MM.1S (cell line): ENCODE data around the gene PGRMC2.
"Not testable (repeated sequence)": the region's sequence is repeated elsewhere in the genome, so short reads cannot be mapped to it uniquely, and the experiment has no call there.

ENCODE experiments used
- EZH2 ChIP-seq: fragments of 300-600 bp; sonication (generic); optimal IDR thresholded peaks from 2 replicates; pipeline ENCODE3; 2017; ENCODE audit warnings: low read depth, mild to moderate bottlenecking, antibody characterized with exemption, low read length, mixed read lengths
- TF ChIP-seq, protein P1 (sequence below): fragments of 300-600 bp; sonication (generic); IDR thresholded peaks from 2 replicates; pipeline ENCODE4 v1.5.1; 2016; ENCODE audit warnings: antibody characterized with exemption, low read length, mixed read lengths

DNA sequence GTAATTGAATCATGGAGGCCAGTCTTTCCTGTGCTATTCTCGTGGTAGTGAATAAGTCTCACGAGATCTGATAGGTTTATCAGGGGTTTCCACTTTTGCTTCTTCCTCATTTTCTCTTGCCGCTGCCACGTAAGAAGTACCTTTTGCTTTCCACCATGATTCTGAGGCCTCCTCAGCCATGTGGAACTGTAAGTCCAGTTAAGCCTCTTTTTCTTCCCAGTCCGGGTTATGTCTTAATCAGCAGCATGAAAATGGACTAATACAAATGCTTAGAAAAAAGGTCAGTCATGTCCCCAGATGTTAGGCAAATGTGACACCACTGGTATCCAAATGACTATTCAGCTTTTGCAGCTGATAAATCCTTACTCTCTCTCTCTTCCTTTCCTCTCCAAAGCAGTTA lies 42.2 kb downstream of the PGRMC2 start:
- TF ChIP-seq, protein P1, sequence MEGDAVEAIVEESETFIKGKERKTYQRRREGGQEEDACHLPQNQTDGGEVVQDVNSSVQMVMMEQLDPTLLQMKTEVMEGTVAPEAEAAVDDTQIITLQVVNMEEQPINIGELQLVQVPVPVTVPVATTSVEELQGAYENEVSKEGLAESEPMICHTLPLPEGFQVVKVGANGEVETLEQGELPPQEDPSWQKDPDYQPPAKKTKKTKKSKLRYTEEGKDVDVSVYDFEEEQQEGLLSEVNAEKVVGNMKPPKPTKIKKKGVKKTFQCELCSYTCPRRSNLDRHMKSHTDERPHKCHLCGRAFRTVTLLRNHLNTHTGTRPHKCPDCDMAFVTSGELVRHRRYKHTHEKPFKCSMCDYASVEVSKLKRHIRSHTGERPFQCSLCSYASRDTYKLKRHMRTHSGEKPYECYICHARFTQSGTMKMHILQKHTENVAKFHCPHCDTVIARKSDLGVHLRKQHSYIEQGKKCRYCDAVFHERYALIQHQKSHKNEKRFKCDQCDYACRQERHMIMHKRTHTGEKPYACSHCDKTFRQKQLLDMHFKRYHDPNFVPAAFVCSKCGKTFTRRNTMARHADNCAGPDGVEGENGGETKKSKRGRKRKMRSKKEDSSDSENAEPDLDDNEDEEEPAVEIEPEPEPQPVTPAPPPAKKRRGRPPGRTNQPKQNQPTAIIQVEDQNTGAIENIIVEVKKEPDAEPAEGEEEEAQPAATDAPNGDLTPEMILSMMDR: not testable (repeated sequence)
- not testable (repeated sequence) for TF ChIP-seq EZH2
